Peyer's patch (tissue), 4 donors: Measurements from ENCODE around the gene PTCD2.

Experiments used
- CTCF ChIP-seq, 6 experiments: fragments of 450-650 bp in 4 of 6; fragments of 200-600 bp in 2 of 6; sonication (generic) in 1 of 6; IDR thresholded peaks; one replicate each; pipeline ENCODE4 v1.5.1; 2017 to 2019; ENCODE audit warnings: antibody characterized with exemption in 6 of 6, mild to moderate bottlenecking in 3 of 6, moderate library complexity in 1 of 6
- POLR2A ChIP-seq, 2 donors: fragments of 450-650 bp; IDR thresholded peaks; one replicate each; pipeline ENCODE4 v1.5.1; 2017; ENCODE audit warnings: antibody characterized with exemption in 2 of 2, mild to moderate bottlenecking in 2 of 2, moderate library complexity in 2 of 2

DNA sequence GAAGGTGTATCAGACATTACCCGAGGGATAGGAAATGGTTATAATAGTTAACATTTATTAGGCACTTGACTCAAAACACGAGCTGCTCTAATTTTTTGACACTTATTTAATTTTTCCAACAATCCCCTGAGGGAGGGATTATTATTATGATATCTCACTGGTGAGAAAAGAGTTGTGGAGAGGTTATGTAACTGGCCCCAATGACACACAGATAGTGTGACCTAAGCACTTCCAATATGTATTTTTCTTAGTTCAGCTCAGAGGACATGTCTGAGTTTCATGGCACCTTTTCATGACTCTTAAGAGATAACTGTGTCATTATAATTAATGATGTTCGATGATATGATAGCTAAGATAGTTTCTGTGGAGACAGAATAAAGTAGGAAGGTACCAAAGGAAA, 86.9 kb downstream of the PTCD2 start:
- TF ChIP-seq POLR2A (IDR thresholded peaks at IDR 0.05) = no peak
- no peak for TF ChIP-seq CTCF (IDR thresholded peaks at IDR 0.05)
